Adipocyte (in vitro differentiated cells): ENCODE measurements around the gene LMCD1.

ENCODE experiments used
- DNase-seq: peaks from one replicate; pipeline ENCODE4 v3.0.0-alpha.2; 2015; ENCODE audit warnings: low read depth
- H3K27me3 ChIP-seq: replicated peaks from 2 replicates; pipeline ENCODE4 v1.7.0; 2013; ENCODE audit warnings: mild to moderate bottlenecking, low read length, moderate library complexity; ENCODE audit not compliant: control insufficient read depth, insufficient read depth
- H3K36me3 ChIP-seq: 2 replicates; pipeline ENCODE4 v1.7.0; 2013; ENCODE audit warnings: low read length, mild to moderate bottlenecking, moderate library complexity; ENCODE audit not compliant: control insufficient read depth, insufficient read depth, severe bottlenecking
- H3K4me1 ChIP-seq: 2 replicates; pipeline ENCODE4 v1.7.0; 2013; ENCODE audit warnings: mild to moderate bottlenecking, low read length, moderate library complexity; ENCODE audit not compliant: control insufficient read depth, insufficient read depth
- H3K4me3 ChIP-seq: 2 replicates; pipeline ENCODE4 v1.7.0; 2013; ENCODE audit warnings: mild to moderate bottlenecking, low read length, moderate library complexity
- H3K9ac ChIP-seq: 2 replicates; pipeline ENCODE4 v1.7.0; 2013; ENCODE audit warnings: mild to moderate bottlenecking, low read length, moderate library complexity
- H3K9me3 ChIP-seq: 2 replicates; pipeline ENCODE4 v1.7.0; 2013; ENCODE audit warnings: mild to moderate bottlenecking, low read length, moderate library complexity; ENCODE audit not compliant: control insufficient read depth

Gene LMCD1

DNA sequence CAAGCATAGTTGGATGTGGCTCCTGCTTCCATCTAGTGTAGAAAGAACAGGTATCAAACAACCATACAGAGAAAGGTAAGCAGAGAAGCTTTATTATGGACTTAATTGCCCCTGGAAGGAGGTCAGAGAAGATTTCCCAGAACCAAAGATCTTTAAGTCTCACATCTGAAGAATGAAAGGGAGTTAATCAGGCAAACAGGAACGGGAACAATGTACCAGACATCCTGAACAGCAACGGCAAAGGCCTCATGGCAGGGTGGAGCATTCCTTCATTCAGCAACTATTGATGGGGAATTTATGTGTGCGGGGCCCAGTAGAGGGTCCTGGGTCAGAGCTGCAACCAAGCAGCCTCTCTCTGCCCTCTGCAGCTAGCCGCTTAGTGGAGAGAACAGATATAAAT is 61.5 kb downstream of the LMCD1 start:
- H3K27me3 ChIP-seq = no peaks in the 10 kb centered on the region
- no peaks in the 10 kb centered on the region for H3K9me3 ChIP-seq
- no peak overlapping the region for H3K4me3 ChIP-seq
- no peak for DNase-seq
- peaks cover 41% of the 10 kb centered on the region for H3K36me3 ChIP-seq
- H3K9ac ChIP-seq = no peak overlapping the region
- H3K4me1 ChIP-seq = peaks cover 43% of the 10 kb centered on the region

DNA sequence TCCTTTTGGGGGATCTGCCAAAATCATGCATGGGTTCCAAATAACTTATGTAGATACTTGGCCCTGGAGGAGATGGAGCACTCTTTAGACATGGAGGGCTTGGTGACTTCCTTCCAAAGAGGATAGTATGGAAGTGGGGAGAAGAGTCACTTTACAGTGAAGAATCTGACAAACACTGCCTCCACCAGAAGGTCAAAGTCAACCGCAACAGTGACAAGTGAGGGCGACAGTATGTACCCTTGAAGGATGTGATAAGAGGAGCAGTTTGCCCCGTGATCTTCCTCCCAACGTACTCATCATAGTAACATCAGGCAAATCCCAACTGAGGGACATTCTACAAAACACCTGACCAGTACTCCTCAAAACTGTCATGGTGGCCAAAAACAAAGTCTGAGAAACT is 62.0 kb downstream of the LMCD1 start:
- DNase-seq = no peak
- H3K27me3 ChIP-seq = no peaks in the 10 kb centered on the region
- no peak overlapping the region for H3K4me3 ChIP-seq
- H3K4me1 ChIP-seq = peaks cover 42% of the 10 kb centered on the region
- no peak overlapping the region for H3K9ac ChIP-seq
- no peaks in the 10 kb centered on the region for H3K9me3 ChIP-seq
- peaks cover 42% of the 10 kb centered on the region for H3K36me3 ChIP-seq

DNA sequence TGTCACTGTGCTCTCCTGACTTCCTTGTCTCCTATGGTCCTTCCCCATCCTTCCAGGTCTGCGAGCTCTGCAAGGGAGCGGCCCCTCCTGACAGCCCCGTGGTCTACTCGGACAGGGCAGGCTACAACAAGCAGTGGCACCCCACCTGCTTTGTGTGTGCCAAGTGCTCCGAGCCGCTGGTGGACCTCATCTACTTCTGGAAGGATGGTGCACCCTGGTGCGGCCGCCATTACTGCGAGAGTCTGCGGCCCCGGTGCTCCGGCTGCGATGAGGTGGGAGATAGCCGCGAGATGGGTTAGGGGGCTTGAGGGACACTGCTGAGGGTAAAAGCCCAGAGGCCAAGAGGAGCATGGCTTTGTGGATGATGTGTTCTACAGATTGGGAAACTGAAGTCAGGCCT is 63.8 kb downstream of the LMCD1 start:
- DNase-seq = no peak
- Histone ChIP-seq H3K9me3 (no peaks in the 10 kb centered on the region), H3K4me3 (no peak overlapping the region), H3K36me3 (peaks cover 54% of the 10 kb centered on the region), H3K9ac (no peak overlapping the region), H3K4me1 (peaks cover 30% of the 10 kb centered on the region), H3K27me3 (no peaks in the 10 kb centered on the region)

DNA sequence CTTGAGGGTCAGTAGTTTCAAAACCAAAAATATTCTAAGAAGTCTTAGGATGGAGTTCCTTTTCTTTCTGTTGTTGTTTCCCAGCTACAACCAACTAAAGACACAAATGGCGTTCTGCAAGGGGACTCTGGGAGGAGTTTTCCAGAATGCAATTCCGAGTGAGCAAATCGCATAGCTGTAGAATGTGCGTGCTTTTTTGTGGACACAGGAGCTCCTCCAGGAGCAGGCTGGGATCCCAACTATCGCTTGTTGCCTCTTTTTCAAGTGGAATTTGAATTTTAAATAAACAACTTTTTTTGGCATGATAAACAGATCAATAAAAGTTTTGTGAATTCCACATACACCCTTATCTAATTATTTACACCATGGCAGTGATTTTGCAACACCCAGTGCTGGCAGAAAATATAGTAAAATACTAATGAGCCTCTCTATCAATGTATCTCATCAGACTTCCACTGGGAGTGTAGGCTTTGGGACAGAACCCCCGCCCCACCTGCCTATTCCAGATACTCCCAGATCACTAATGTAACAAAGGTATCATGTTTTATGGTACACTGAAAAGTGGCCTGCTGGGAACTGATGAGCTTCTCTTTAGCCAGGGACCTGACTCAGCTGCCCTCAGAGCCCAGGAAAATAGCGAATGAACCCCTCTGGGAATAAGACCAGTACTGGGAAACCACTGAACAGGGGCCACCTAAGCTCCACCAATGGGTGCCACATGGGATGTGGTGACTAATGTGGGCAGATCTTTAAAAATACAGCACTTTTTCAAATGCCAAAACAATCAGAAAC is 66.4 kb downstream of the LMCD1 start:
- Histone ChIP-seq H3K4me1 (peaks cover 9% of the 10 kb centered on the region), H3K4me3 (no peak overlapping the region), H3K36me3 (peaks cover 79% of the 10 kb centered on the region), H3K9me3 (no peaks in the 10 kb centered on the region), H3K27me3 (no peaks in the 10 kb centered on the region), H3K9ac (no peak overlapping the region)
- no peak for DNase-seq

DNA sequence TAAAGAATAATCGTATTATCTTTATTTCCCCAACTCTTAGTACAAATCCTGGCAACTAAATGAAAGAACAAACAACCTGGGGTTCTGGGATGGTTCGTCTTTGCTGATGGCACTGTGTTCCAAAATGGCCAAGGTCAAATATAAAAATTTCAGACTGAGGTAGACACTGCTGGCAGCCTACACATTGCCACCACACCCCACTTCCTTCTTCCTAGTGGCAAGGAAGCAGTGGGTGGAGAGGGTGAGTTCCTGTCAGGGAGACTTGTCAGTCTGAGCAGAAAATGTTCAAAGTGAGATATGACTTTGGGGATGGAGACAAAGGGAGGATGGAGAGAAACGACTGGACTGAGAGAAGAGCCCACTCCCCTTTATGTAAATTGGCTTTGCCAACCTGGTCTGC is 69.6 kb downstream of the LMCD1 start:
- Histone ChIP-seq H3K36me3 (peaks cover 84% of the 10 kb centered on the region), H3K9me3 (no peaks in the 10 kb centered on the region), H3K4me1 (peaks cover 34% of the 10 kb centered on the region), H3K4me3 (no peak overlapping the region), H3K27me3 (no peaks in the 10 kb centered on the region), H3K9ac (no peak overlapping the region)
- DNase-seq = no peak

DNA sequence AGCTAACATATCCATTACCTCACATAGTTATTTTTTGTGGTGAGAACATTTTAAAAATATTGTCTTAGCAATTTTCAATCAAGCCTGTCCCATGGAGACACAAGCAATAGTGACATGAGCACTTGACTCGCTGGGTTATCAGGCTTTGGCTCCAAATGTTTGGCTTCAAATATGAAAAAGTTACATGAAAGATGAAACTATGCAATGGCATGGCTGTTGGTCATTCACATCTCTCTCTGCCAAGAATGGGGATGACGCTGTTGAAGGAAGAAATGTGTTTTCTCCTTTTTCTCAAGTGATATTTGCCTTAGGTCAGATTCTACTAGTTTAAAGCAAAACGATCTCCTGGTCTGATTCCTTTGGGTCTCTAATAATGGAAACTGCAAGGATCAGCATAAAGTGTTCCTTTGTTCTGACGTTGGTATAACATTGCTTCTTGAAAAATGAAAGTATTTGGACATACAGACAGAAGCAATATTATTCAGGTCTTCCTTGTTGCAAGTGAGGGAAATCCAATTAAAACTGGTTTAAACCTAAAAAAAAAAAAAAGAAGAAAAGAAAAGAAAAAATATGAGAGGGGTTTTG is 71.8 kb downstream of the LMCD1 start:
- H3K36me3 ChIP-seq = peaks cover 68% of the 10 kb centered on the region
- no peaks in the 10 kb centered on the region for H3K27me3 ChIP-seq
- no peak for DNase-seq
- no peak overlapping the region for H3K9ac ChIP-seq
- no peaks in the 10 kb centered on the region for H3K9me3 ChIP-seq
- no peak overlapping the region for H3K4me3 ChIP-seq
- peaks cover 34% of the 10 kb centered on the region for H3K4me1 ChIP-seq

DNA sequence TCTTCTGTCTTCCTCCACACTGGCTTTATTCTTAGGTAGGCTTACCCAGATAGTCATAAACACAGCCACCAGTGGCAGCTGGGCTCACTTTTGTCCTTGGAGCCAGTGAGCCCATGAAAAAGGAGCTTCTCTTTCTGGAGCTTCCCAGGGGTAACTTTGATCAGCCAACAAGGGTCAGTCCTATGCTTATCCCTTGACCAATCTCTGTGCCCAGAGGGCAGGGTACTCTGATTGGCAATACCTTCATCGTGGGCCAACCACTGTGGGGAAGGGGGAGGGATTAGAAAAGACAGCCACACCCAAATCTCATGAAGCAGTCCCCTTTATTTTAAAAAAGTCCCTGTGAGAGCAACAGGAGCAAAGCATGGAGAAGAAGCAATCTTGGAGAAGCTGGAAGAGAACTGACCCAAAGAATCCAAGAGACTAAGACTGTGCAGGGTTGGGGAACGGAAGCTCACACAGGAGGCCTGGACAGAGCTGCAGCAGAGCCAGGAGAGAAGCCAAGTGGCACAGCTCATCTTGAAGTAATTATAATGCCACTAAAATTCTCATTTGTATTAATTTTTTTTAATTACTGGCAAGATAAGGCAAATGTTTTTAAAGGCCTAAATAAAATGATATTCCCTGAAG is 72.5 kb downstream of the LMCD1 start:
- peak overlapping the region; percentile 12 for H3K9ac ChIP-seq

DNA sequence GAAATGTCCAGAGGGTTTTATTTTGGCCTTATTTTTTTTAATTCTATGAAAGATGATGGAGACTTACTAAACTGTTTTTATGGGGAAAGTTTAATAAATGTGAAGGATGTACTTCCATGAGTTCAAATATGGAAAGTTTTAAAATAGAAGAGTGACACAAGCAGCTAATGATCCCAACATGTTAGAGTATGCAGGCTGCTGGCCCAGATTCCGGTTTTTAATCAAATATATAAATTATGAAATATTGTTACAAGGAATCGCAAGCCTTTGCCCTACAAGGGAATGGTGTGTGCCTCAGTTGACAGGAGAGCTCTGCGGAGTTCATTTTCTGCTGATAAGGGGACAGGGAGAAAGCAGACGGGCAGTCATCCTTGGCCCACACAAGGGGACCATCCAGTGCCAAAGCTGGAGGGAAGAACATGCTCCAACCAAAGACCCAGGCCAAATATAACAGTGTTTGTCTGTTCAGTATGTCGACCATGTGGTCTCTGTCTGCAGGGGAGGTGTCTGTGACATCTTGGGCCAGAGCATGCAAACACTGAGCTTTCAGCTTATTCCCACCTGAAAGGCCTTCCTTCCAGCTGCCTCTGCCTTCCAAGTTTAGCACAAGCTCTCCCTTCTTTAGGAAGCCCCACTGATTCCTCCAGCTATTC is 73.2 kb downstream of the LMCD1 start:
- no peak overlapping the region for H3K9ac ChIP-seq
- H3K4me3 ChIP-seq = no peak overlapping the region
- H3K4me1 ChIP-seq = peaks cover 34% of the 10 kb centered on the region
- no peak for DNase-seq
- H3K27me3 ChIP-seq = no peaks in the 10 kb centered on the region
- peaks cover 54% of the 10 kb centered on the region for H3K36me3 ChIP-seq
- no peaks in the 10 kb centered on the region for H3K9me3 ChIP-seq

More for the DNA sequence above, 72.5 kb downstream of the LMCD1 start:
- peaks cover 60% of the 10 kb centered on the region for H3K36me3 ChIP-seq
- no peaks in the 10 kb centered on the region for H3K27me3 ChIP-seq
- H3K4me3 ChIP-seq = no peak overlapping the region
- H3K4me1 ChIP-seq = peaks cover 34% of the 10 kb centered on the region
- H3K9me3 ChIP-seq = no peaks in the 10 kb centered on the region
- no peak for DNase-seq

DNA sequence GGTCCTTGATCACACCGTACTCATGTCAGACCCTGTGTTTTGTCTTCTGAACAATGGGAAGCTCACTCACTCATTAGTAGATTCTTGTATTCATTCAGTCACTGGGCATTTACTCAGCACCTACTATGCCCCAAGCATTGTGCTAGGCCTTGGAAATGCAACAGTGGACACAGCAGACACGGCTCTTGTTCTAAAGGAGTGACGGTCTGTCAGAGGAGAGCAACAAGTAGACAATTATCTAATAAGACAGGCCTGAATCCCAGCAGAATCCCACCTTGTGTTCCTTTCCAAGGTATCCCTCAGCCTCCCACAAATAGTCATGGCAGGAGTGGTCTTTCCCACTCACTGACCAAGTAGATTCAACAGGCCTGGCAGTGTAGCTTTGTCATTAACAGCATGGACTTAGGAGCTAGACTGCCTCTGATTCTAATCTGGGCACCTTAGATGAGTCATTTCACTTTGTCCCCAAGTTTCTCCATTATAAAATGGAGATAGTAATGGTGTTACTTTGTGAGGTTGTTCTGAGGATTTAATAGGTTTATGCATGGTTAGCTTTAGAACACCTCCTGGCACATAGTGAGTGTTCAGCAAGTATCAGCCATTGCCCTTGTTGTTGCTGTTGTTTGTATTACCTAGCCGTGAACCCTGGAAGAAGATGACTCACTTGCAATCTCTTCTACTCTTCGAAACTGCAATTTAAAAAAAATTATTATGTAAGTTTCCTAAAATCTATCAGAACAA is 73.9 kb downstream of the LMCD1 start:
- no peaks in the 10 kb centered on the region for H3K27me3 ChIP-seq
- peaks cover 35% of the 10 kb centered on the region for H3K4me1 ChIP-seq
- H3K9ac ChIP-seq = no peak overlapping the region
- no peak overlapping the region for H3K4me3 ChIP-seq
- no peaks in the 10 kb centered on the region for H3K9me3 ChIP-seq
- DNase-seq = peak; percentile 47
- H3K36me3 ChIP-seq = peaks cover 47% of the 10 kb centered on the region

DNA sequence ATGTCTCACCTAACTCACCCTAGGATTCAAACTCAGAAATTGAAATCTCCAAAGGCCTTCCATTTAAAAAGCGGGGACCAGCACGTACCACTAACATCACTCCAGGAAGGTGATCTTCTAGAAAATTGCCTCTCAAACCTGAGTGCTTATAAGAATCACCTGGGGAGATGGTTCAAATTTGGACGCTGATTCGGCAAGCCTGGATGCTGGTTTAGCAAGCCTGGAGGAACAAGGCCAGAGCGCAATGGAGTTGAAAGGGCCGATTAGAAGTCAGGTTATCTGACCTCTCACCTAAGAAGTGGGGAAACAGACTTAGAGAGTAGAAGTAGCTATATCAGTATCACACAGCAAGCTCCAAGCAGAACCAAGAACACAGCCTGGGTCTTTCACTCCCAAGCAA is 74.8 kb downstream of the LMCD1 start:
- no peak for DNase-seq
- H3K36me3 ChIP-seq = peaks cover 38% of the 10 kb centered on the region
- no peaks in the 10 kb centered on the region for H3K27me3 ChIP-seq
- no peak overlapping the region for H3K4me3 ChIP-seq
- H3K4me1 ChIP-seq = peaks cover 38% of the 10 kb centered on the region
- no peaks in the 10 kb centered on the region for H3K9me3 ChIP-seq
- H3K9ac ChIP-seq = no peak overlapping the region
